Ecto neural progenitor cell (in vitro differentiated cells): ENCODE results near the gene TTC8.
"Not testable (repeated sequence)": the region's sequence is repeated elsewhere in the genome, so short reads cannot be mapped to it uniquely, and the experiment has no call there.

Source experiments
- DNase-seq: peaks from one replicate; pipeline ENCODE4 v3.0.0-alpha.2; 2018; ENCODE audit warnings: low spot score

Gene TTC8

GRCh38 chr14:88825078-88825458 lies 617 bp downstream of the TTC8 start:
- DNase-seq = no peak

DNA sequence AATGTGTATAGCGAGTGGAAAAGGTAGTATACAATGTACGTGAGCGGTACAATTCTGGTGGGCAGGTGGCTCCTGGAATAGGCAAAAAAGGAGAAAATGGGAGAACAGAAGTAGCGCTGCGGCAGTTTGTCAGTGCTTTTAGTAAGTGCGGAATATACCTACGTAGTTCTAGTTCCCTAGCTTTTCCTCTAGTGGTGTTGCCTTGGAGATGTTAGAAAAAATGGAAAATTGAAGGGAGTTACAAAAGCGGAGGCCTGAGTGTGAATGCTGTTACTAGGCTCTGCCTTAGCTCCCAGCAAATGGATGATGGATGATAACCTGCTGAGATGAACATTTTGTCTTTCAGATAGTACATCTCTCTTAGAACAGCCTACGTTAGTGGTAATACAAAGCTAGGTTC lies 1.1 kb downstream of the TTC8 start:
- DNase-seq = no peak

GRCh38 chr14:88829188-88829587 lies 4.7 kb downstream of the TTC8 start:
- DNase-seq = no peak

- no peak for DNase-seq
Measured at GRCh38 chr14:88829685-88830302, 5.3 kb downstream of the TTC8 start.

DNA sequence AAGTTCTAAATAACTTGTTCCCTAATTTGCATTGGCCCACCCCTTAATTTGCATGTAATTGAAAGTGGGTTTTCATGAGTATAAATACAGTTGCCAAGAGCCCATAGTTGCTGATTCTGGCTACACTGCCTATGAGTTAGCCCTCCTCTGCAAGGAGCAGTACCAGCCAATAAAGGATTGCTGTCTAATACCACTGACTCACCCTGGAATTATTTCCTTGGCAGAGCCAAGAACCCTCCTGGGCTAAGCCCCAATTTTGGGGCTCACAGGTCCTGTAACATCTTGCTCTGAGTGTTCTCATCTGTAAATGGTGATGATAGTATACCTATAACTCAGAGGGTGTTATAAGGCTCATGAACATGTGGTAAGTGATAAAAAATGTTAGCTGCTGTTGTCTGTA lies 6.8 kb downstream of the TTC8 start:
- no peak for DNase-seq

DNA sequence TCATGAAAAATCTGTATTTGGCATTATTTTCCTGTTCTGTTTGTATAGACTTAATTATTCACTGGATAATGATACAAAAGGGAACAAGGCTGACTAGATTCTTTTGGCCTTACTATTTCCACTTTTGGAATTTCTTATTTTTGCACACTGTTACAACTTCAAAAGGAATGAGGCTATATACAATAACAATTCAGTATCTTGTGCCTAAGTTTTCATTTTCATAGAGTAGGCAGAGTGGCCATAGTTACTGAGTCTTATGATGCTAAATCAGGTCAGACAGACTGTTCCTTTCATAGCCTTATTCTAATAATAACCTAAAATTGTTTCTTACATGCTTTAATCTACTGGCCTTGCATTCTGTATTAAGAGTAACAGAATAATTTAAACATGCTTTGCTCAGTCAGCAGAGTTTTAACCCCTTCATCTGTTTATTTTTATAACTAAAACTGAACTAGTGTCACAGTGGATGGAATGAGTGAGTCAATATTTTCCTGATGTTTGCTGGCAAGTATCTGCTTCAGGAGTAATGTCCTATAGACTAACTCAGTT lies 10.5 kb downstream of the TTC8 start:
- no peak for DNase-seq

DNA sequence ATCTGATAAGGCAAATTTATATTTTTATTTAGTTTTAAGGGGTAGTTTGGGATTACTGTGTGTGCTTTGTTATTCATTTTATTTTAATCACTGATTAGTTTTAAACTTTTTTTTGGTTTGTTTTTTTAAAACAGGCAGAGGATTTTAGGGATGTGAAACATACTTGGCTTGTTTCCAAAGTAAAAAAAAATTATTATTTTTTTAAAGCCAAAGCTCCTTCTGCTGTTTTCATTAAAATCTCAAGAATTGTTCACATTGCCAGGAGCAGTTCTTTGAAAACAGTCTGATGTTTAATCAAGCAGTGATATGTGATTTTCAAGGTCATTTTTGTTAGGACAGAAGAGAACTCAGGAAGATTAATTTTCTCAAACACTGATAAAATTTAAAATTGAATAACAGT lies 11.2 kb downstream of the TTC8 start:
- no peak for DNase-seq

DNA sequence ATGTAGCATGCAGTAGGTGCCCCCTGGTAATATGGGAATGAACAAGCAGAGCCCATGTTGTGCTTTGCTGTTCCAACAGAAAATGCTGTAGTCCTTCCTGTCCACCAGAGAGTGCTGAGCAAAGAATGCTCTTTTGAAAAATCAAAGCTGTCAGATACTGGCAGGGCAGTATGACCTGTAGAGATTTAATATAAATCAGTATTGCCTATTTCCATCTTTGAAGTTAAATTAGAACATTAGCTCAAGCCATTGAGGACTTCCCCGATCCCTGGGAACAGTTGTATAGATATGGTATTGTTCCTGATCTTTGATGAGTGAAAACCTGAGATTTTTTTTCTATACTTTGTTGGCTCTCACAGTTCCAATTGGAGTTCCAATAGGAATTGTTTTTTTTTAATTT lies 13.0 kb downstream of the TTC8 start:
- DNase-seq = no peak

DNA sequence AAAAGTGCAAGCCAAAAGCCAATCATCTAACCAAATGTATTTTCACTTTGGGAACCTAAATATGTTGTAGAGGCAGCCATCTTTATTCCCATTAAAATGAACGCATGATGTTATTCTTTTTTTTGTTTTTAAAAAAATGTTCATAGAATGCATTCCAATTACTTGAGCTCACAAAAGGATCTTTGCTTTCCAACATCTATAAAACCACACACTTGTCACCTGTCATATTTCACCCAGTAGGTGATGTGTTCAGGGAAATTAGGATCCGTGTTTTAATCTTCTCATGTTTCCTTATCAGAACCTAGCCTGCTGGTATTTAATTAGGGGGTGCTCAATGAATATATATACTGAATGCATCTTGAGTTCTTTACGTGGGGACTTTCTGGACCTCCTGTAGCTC lies 13.6 kb downstream of the TTC8 start:
- DNase-seq = no peak

- DNase-seq = no peak
Measured at GRCh38 chr14:88840926-88841325, 16.5 kb downstream of the TTC8 start.

DNA sequence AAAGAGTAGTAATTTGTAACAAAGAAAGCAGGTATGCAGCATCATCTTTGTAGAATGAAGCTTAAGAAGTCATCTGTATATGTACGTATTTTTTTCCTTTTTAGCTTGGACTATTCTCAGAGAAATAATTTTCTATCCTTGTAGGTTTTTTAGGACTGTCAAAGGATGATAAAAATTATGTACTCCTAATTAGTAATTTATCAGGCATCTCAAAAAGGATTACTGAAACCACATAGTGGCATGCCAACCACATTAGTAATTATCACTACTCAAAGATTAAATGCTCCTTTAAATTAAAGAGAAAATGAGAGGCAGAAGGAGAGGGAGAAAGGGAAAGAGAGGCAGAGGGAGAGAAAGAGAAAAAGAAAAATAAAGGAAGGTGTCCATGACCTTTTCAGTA lies 17.3 kb downstream of the TTC8 start:
- DNase-seq = no peak

DNA sequence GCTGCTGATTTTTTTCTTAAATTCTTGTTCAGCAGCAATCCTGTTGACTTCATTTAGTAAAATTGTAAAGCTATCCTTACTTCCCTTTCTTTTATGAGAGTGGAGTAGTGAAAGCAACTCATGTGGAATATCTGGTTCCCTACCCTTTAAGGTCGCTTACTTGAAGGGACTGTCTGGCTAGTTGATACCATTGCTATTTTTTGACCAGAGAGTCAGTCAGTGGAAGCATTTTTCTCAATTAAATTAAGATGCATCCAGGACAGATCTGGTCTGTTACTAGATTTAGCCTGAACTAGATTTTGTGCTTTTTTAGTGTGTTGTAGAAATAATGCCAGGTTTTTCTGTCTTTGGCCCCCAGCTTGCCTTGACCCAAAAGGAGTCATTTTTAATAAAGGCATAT lies 18.0 kb downstream of the TTC8 start:
- no peak for DNase-seq

- DNase-seq = no peak
Measured at GRCh38 chr14:88844980-88845491, 20.6 kb downstream of the TTC8 start.

- no peak for DNase-seq
Measured at GRCh38 chr14:88848571-88848970, 24.1 kb downstream of the TTC8 start.

- DNase-seq = no peak
Measured at GRCh38 chr14:88849716-88850115, 25.3 kb downstream of the TTC8 start.

GRCh38 chr14:88851587-88851986 lies 27.1 kb downstream of the TTC8 start:
- DNase-seq = no peak

GRCh38 chr14:88852632-88853031 lies 28.2 kb downstream of the TTC8 start:
- no peak for DNase-seq

- DNase-seq = no peak
Measured at GRCh38 chr14:88853129-88853528, 28.7 kb downstream of the TTC8 start.

GRCh38 chr14:88856786-88857366 lies 32.4 kb downstream of the TTC8 start:
- DNase-seq = no peak

- DNase-seq = not testable (repeated sequence)
Measured at GRCh38 chr14:88857861-88858260, 33.4 kb downstream of the TTC8 start.

GRCh38 chr14:88859118-88859517 lies 34.7 kb downstream of the TTC8 start:
- DNase-seq = not testable (repeated sequence)

GRCh38 chr14:88863167-88863566 lies 38.7 kb downstream of the TTC8 start:
- no peak for DNase-seq

DNA sequence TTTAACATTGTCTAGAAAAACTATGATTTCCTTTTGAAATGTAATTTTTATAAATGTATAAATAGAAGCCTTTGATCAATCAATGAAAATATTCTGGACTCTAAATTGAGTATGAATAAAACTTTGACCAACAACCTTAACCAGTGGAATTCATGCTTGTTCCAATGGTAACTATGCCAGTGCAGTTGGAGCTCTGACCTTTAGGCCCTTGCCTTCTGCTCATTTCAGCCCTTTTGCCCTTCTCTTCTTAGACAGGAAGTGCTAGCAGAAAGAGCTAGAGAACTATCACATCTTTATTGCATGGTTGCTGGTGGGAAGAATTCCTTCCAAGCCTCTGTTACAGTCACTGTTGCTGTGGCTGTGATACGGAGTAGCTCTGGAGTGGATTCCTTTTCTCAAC lies 39.7 kb downstream of the TTC8 start:
- DNase-seq = no peak

DNA sequence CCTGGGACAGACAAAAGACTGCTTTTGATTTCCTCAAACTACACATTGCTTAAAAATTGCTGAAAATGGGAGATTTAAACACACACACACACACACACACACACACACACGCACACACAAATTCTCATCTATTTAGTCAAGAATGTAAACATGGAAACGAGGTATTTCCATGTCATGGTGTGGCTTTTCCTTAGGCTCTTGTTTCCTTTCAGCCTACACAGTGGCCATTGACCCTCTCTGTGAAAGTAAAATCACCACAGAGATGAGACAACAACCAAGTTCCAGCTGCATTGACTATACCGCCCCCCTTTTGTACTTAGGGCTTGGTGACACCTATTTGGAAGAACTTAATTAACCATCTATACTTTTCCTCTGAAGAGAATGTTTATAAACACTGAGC lies 41.9 kb downstream of the TTC8 start:
- no peak for DNase-seq
